CD4-positive, alpha-beta memory T cell (primary cell): ENCODE results near the gene ERV3-1. TPM values are rescaled to one million over a fixed set of nuclear protein-coding genes. Genes with fewer than 3 reads are reported as not detected.
"Not testable (repeated sequence)": the region's sequence is repeated elsewhere in the genome, so short reads cannot be mapped to it uniquely, and the experiment has no call there.

ENCODE experiments used
- CTCF ChIA-PET: fragments of 350-600 bp; sonication (Branson Sonifier 250); formaldehyde crosslinking; loops from one replicate; lab custom pipeline; 2021; ENCODE audit warnings: inconsistent platforms; ENCODE audit not compliant: partially characterized antibody; lab: Charles Lee
- POLR2A ChIA-PET: fragments of 350-600 bp; sonication (Branson Sonifier 250); formaldehyde crosslinking; loops from one replicate; lab custom pipeline; 2021; ENCODE audit not compliant: partially characterized antibody; lab: Charles Lee
- DNase-seq, 5 donors: peaks; one replicate each; pipeline versions ENCODE4 v3.0.0 to v3.0.0-alpha.2; 2020 to 2022; ENCODE audit warnings: mixed read lengths in 1 of 5
- H3K27ac ChIP-seq: one replicate; pipeline ENCODE4 v1.7.0; 2013; ENCODE audit warnings: low read depth, low read length
- H3K27me3 ChIP-seq: 2 replicates; pipeline ENCODE4 v1.7.0; 2013; ENCODE audit warnings: mild to moderate bottlenecking, low read length, moderate library complexity; ENCODE audit not compliant: insufficient read depth
- H3K36me3 ChIP-seq: 2 replicates; pipeline ENCODE4 v1.7.0; 2013; ENCODE audit warnings: mild to moderate bottlenecking, low read length, moderate library complexity; ENCODE audit not compliant: insufficient read depth
- H3K4me1 ChIP-seq: 2 replicates; pipeline ENCODE4 v1.7.0; 2013; ENCODE audit warnings: mild to moderate bottlenecking, low read length, moderate library complexity; ENCODE audit not compliant: insufficient read depth
- H3K4me3 ChIP-seq, 2 donors: one replicate each; pipeline ENCODE4 v1.7.0; 2013; ENCODE audit warnings: low read length in 2 of 2, mild to moderate bottlenecking in 1 of 2
- H3K9me3 ChIP-seq, 2 donors: one replicate each; pipeline ENCODE4 v1.7.0; 2013; ENCODE audit warnings: low read length in 2 of 2, control low read depth in 1 of 2; ENCODE audit not compliant: control insufficient read depth in 1 of 2
- H3K27ac Mint-ChIP-seq, 7 donors: one replicate each; pipeline ENCODE4 v1.8.0; 2020 to 2021; ENCODE audit warnings: mixed read lengths in 7 of 7, mild to moderate bottlenecking in 6 of 7, inconsistent platforms in 3 of 7, moderate library complexity in 3 of 7
- H3K27me3 Mint-ChIP-seq, 2 donors: one replicate each; pipeline ENCODE4 v1.8.0; 2020 to 2021; ENCODE audit warnings: mixed read lengths in 2 of 2
- H3K36me3 Mint-ChIP-seq, 2 donors: one replicate each; pipeline ENCODE4 v1.8.0; 2020 to 2021; ENCODE audit warnings: mixed read lengths in 2 of 2, inconsistent platforms in 1 of 2, mild to moderate bottlenecking in 1 of 2
- H3K4me1 Mint-ChIP-seq, 4 donors: one replicate each; pipeline ENCODE4 v1.8.0; 2020 to 2021; ENCODE audit warnings: mixed read lengths in 4 of 4, mild to moderate bottlenecking in 1 of 4
- H3K4me3 Mint-ChIP-seq, 8 donors: one replicate each; pipeline ENCODE4 v1.8.0; 2020 to 2021; ENCODE audit warnings: mixed read lengths in 8 of 8, mild to moderate bottlenecking in 7 of 8, moderate library complexity in 6 of 8, inconsistent platforms in 3 of 8
- H3K9me3 Mint-ChIP-seq, 8 donors: one replicate each; pipeline ENCODE4 v1.8.0; 2020 to 2021; ENCODE audit warnings: mixed read lengths in 8 of 8, mild to moderate bottlenecking in 5 of 8, inconsistent platforms in 3 of 8, moderate library complexity in 1 of 8
- intact Hi-C: fragments of 100-400 bp; cut with micrococcal nuclease; formaldehyde crosslinking; loops from one replicate; pipeline ENCODE4 v1.15.1; 2023
- polyA plus RNA-seq, 2 donors: library from polyadenylated mRNA; unstranded; fragments of 300-500 nt; fragmentation: Illumina TruSeq; gene quantifications; one replicate each; pipeline ENCODE4 v1.2.3, GENCODE V29; 2021
- total RNA-seq, 2 experiments: library from RNA; stranded (reverse); gene quantifications; one replicate each; pipeline ENCODE4 v1.2.3, GENCODE V29; 2021

Gene ERV3-1
- total and polyA plus RNA-seq, 4 experiments from 2014 or later: 5.3 to 19.9 (median 14.1) TPM

GRCh38 chr7:64959072-64959747 is 47.3 kb downstream of the ERV3-1 start:
- Histone ChIP-seq H3K36me3 (no peaks in the 10 kb centered on the region), H3K27me3 (no peaks in the 10 kb centered on the region), H3K4me3 (no peak overlapping the region), H3K27ac (no peak overlapping the region), H3K9me3 (no peaks in the 10 kb centered on the region), H3K4me1 (no peaks in the 10 kb centered on the region)
- CTCF ChIA-PET: interaction anchor here (2.1 kb wide), 1 partner anchor 8 kb away, joined by 11 read pairs; no protein-coding TSS in a partner anchor
- Mint-ChIP-seq H3K9me3 (peaks cover 0 to 27% (median 15%) of the 10 kb centered on the region in 8 donors), H3K4me1 (no peaks in the 10 kb centered on the region), H3K27me3 (peaks cover 0 to 7% of the 10 kb centered on the region in 2 donors), H3K4me3 (no peak overlapping the region), H3K36me3 (no peaks in the 10 kb centered on the region), H3K27ac (no peak overlapping the region)
- intact Hi-C loops: loop anchor here (10.0 kb wide), 1 partner anchor 486 kb away; no protein-coding TSS in a partner anchor
- no peak for DNase-seq
- POLR2A ChIA-PET: no interaction called here

DNA sequence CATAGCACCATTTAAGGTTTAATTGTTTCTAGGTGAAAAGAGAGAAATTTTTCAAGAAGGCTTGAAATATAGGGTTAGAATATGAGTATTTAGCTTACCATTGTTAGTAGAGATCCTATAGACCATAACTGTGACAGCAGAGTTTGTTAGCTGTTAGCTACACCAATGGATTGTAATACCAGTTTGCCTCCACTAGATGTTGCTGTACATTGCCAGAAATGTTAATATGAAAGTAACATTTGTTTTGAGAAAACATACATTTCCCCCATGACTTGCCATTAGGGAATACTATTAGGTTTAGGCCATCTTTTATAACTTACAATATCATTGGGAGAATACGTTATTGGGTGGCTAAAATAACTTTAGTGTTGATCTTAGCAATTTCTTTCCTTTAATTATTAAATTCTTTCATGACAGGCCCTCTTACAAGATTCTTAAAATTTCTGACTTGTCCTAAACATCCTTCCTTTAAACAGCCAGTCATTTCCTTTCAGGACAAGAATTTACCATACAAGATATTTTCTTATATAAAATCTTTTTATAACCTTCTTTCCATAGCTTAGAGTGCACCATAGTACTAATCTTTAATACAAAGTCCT is 55.1 kb downstream of the ERV3-1 start:
- Mint-ChIP-seq H3K4me3 (no peak overlapping the region), H3K27me3 (peaks cover 28 to 31% of the 10 kb centered on the region in 2 donors)
- H3K36me3 ChIP-seq: no peaks in the 10 kb centered on the region

GRCh38 chr7:64950673-64951072 is 55.8 kb downstream of the ERV3-1 start:
- peaks cover 28 to 37% of the 10 kb centered on the region in 2 donors for H3K27me3 Mint-ChIP-seq
- H3K4me3 Mint-ChIP-seq, H3K27me3 ChIP-seq, H3K27ac Mint-ChIP-seq, POLR2A ChIA-PET, DNase-seq, H3K9me3 ChIP-seq, H3K27ac ChIP-seq, H3K4me1 ChIP-seq, H3K4me1 Mint-ChIP-seq, H3K9me3 Mint-ChIP-seq, H3K4me3 ChIP-seq, H3K36me3 ChIP-seq, H3K36me3 Mint-ChIP-seq: not testable (repeated sequence)
- intact Hi-C loops: loop anchor here (1.0 to 10.0 kb wide), 5 partner anchors 56 to 494 kb away; partner anchors contain the start of gene ERV3-1
- CTCF ChIA-PET: interaction anchor here (0.8 to 6.6 kb wide), 13 partner anchors 9 to 365 kb away, joined by 3 to 104 read pairs (median 5); no protein-coding TSS in a partner anchor

More for the DNA sequence above, 55.1 kb downstream of the ERV3-1 start:
- CTCF ChIA-PET: interaction anchor here (0.6 to 6.6 kb wide), 13 partner anchors 9 to 1393 kb away, joined by 3 to 104 read pairs (median 5); partner anchors contain the start of gene ERV3-1
- Mint-ChIP-seq H3K4me1 (peaks cover 0 to 6% (median 2%) of the 10 kb centered on the region in 4 donors), H3K36me3 (no peaks in the 10 kb centered on the region), H3K27ac (no peak overlapping the region), H3K9me3 (peaks cover 0 to 4% (median 0%) of the 10 kb centered on the region in 8 donors)
- Histone ChIP-seq H3K27ac (no peak overlapping the region), H3K4me1 (no peaks in the 10 kb centered on the region), H3K27me3 (no peaks in the 10 kb centered on the region), H3K9me3 (no peaks in the 10 kb centered on the region), H3K4me3 (no peak overlapping the region)
- intact Hi-C loops: loop anchor here (1.0 to 10.0 kb wide), 5 partner anchors 55 to 493 kb away; partner anchors contain the start of gene ERV3-1
- peak; percentile 40 to 49 (median 42) for DNase-seq
- POLR2A ChIA-PET: no interaction called here

DNA sequence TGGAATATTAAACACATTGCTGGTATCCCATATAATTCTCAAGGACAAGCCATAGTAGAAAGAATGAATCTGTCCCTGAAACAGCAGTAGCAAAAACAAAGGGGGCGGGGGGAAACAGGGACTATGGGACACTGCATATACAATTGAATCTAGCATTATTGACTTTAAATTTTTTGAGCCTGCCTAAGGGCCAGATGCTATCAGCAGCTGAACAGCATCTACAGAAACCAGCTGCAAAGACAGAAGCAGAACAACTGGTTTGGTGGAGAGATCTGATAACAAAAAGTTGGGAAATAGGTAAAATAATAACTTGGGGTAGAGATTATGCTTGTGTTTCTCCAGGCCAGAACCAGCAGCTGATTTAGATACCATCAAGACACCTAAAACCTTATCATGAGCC is 57.7 kb downstream of the ERV3-1 start:
- POLR2A ChIA-PET, H3K4me3 Mint-ChIP-seq, H3K27ac Mint-ChIP-seq, H3K36me3 Mint-ChIP-seq, H3K4me1 ChIP-seq, intact Hi-C loops, H3K4me3 ChIP-seq, H3K9me3 ChIP-seq, DNase-seq, H3K27me3 ChIP-seq, H3K4me1 Mint-ChIP-seq, H3K27ac ChIP-seq, H3K36me3 ChIP-seq, H3K9me3 Mint-ChIP-seq: not testable (repeated sequence)
- CTCF ChIA-PET: interaction anchor here (2.3 to 6.6 kb wide), 3 partner anchors 9 to 360 kb away, joined by 6 to 104 read pairs (median 16); no protein-coding TSS in a partner anchor
- H3K27me3 Mint-ChIP-seq: peaks cover 28 to 44% of the 10 kb centered on the region in 2 donors

GRCh38 chr7:64947252-64948000 is 59.1 kb downstream of the ERV3-1 start:
- Histone ChIP-seq H3K4me1 (no peaks in the 10 kb centered on the region), H3K4me3 (no peak overlapping the region), H3K36me3 (no peaks in the 10 kb centered on the region), H3K27ac (no peak overlapping the region), H3K27me3 (peaks cover 4% of the 10 kb centered on the region), H3K9me3 (no peaks in the 10 kb centered on the region)
- Mint-ChIP-seq H3K36me3 (no peaks in the 10 kb centered on the region), H3K4me3 (peak overlapping the region in 6 of 8 donors; percentile 1 to 75 (median 32)), H3K9me3 (no peaks in the 10 kb centered on the region), H3K27ac (no peak overlapping the region), H3K27me3 (peaks cover 30 to 45% of the 10 kb centered on the region in 2 donors), H3K4me1 (peaks cover 0 to 6% (median 2%) of the 10 kb centered on the region in 4 donors)
- ChIA-PET POLR2A (no interaction called here), CTCF (interaction anchor here (2.3 to 6.6 kb wide), 2 partner anchors 14 to 361 kb away, joined by 6 to 104 read pairs; no protein-coding TSS in a partner anchor)
- DNase-seq: no peak
- intact Hi-C loops: no loop called here

DNA sequence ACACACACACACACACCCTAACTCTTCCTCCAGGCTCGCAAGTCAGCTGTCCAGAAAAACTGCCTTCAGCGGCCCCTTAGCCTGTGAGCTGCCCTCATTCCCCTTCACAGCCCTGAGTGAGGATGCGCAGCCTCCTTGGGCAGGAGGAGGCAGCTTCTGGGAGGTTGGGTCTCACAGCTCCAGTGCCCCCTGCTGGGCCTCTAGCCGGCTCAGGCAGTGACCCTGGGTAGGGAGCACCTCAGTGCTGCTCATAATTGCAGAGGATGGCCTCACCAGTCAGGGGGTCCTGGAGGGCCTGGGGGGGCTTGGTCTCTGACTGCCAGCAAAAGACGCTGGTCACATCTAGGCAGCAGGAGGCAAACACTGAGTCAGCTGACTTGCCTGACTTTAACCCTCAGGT is 59.7 kb downstream of the ERV3-1 start:
- H3K27me3 Mint-ChIP-seq: peaks cover 30 to 45% of the 10 kb centered on the region in 2 donors

More for the DNA sequence above, 59.7 kb downstream of the ERV3-1 start:
- H3K4me3 Mint-ChIP-seq: peak overlapping the region in 1 of 8 donors; percentile 33
- ChIA-PET CTCF (no interaction called here), POLR2A (no interaction called here)
- Histone ChIP-seq H3K9me3 (no peaks in the 10 kb centered on the region), H3K4me1 (no peaks in the 10 kb centered on the region), H3K4me3 (no peak overlapping the region), H3K27ac (no peak overlapping the region), H3K36me3 (no peaks in the 10 kb centered on the region), H3K27me3 (peaks cover 4% of the 10 kb centered on the region)
- no peak overlapping the region for H3K27ac Mint-ChIP-seq
- intact Hi-C loops: no loop called here
- peaks cover 0 to 1% (median 0%) of the 10 kb centered on the region in 8 donors for H3K9me3 Mint-ChIP-seq
- no peak for DNase-seq
- H3K36me3 Mint-ChIP-seq: no peaks in the 10 kb centered on the region
- peaks cover 0 to 6% (median 2%) of the 10 kb centered on the region in 4 donors for H3K4me1 Mint-ChIP-seq
